ENCODE results near the gene AURKB.
A peak's percentile ranks its signal among the peaks of the same experiment; 100 is the strongest.
"Not testable (repeated sequence)": the region's sequence is repeated elsewhere in the genome, so short reads cannot be mapped to it uniquely, and the experiment has no call there.

The AURKB gene

GRCh38 chr17:8187517-8188262, 22.7 kb downstream of the AURKB start:
- DNase-seq = peak; percentile 93

GRCh38 chr17:8186787-8187516, 23.4 kb downstream of the AURKB start:
- peak; percentile 93 for DNase-seq

DNA sequence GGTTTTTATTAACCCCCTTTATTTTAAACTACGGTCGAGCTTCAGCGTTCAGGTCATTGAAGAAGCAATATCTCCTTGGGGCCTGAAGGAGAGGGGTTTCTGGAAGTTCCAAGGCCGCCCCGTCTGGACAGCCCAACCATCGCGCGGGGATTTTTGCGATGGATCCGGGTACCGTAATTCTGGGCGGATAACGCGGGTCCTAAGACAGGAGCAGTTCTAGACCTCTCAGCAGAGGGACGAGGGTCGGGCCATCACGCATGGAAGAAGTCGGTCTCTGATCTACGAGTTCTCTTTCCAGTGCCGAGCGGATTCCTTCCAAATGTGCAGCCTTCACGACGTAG, 24.0 kb downstream of the AURKB start:
- DNase-seq = no peak

DNA sequence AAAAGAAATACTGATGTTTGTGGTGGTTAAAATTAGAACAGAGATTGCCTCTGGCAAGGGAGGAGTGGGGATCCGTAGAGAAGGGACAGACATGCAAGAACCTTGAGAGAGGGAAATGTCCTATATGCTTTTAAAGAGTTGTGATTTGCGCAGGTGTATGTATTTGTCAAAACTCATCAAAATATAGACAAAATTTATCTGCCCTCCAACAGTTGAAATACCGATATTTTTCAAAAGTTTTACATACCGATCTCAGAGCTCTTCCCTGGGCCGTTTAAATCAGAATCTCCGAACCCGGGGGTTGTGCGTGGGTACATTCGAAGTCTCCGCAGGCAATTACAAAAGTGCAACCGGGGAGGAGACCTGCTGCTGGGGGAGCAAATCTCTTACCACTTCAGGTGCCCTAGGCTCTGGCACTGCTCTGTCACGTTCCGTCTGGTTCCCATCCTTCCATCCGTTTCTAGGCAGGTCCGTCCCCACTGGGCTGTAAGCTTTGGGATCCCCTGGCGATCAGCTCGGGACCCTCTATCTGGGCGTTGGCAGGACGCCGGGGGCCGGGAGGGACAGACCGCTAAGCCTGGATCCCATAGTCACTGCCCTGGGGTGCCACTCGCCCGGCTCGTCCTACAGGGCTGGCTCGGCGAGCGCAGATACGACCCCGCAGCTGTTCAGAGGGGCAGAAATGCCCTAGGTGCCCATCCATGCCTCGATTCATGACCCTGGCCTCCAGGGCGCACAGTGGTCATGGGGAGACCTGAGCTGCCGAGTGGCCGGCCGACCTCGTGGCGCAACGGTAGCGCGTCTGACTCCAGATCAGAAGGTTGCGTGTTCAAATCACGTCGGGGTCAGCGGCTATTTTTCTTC, 24.6 kb downstream of the AURKB start:
- DNase-seq = peak; percentile 93

GRCh38 chr17:8176998-8177731, 33.2 kb downstream of the AURKB start:
- DNase-seq = no peak

GRCh38 chr17:8176197-8176940, 34.0 kb downstream of the AURKB start, which contains the start of gene TMEM107:
TSS of gene TMEM107 (minus strand) at chr17:8176380. CDS start at chr17:8176286, 94 bp downstream.
- peak; percentile 91 for DNase-seq

DNA sequence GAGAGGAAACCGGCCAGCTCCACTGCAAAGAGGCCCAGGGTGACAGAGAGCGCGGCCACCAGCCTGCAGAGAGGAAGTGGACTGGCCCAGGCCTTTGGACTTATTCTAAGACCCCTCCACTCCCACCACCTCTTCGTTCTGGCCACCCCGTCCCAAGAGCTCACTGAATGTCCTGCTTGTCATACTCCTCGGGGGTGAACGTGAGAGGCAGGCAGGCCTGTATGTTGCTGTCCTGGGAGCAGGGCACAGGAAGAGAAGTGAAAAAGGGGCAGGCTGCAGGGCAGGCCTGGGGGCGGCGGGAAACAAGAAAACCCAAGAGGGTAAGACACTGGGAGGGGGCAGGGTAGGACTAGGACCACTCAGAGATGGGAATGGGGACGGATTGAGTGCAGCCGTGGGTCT, 34.6 kb downstream of the AURKB start:
- no peak for DNase-seq

GRCh38 chr17:8173871-8174322, 36.5 kb downstream of the AURKB start:
- DNase-seq = no peak

DNA sequence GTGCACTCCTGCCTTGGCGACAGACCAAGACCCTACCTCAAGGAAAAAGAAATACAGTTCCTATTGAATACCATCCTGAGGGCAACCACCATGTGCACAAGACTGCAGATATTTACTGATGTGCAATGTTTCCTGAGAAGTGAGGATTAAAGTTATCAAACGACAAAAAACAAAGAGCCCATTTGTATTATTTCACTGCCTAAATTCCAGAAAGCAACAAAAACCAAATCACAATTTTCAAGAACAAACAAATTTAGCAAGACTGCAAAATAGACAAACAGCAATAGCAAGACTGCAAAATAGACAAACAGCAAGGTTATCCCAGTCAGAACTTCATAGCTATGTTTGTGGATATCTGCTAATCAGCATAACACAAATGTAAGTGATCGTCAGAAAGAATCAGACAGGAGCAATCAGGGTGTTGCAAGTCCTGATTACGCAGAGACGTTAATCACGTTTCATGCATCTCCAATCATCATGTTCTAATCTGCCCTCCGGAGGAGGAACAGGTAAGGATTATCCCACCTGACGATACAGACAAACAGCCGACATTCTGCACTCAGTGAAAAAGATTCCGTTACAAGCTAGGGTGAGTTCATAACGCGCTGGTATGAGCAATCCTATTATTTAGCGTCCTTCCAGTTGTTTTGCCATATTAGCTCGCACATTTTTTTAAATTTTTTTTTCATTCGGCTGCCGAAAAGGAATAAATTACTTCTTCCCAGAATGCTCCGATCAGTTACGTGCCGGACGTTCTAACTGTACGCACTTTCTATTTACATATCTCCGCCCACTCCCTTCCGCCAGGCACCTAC, 37.1 kb downstream of the AURKB start:
- peak; percentile 92 for DNase-seq

DNA sequence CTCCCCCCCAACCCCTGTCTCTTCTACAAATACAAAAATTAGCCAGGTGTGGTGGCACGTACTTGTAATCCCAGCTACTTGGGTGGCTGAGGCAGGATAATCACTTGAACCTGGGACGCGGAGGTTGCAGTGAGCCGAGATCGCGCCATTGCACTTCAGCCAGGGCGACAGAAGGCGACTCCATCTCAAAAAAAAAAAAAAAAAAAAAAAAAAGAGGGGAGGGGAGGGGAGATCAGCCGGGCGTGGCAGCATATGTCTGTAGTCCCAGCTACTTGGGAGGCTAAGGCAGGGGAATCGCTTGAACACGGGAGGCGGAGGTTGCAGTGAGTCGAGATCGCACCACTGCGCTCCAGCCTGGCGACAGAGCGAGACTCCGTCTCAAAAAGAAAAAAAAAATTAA, 40.2 kb downstream of the AURKB start:
- not testable (repeated sequence) for DNase-seq

- DNase-seq = no peak
Observed at GRCh38 chr17:8167526-8167925, 42.8 kb downstream of the AURKB start.

GRCh38 chr17:8166731-8167130, 43.6 kb downstream of the AURKB start:
- DNase-seq = no peak

- no peak for DNase-seq
Observed at GRCh38 chr17:8164815-8165131, 45.6 kb downstream of the AURKB start.

DNA sequence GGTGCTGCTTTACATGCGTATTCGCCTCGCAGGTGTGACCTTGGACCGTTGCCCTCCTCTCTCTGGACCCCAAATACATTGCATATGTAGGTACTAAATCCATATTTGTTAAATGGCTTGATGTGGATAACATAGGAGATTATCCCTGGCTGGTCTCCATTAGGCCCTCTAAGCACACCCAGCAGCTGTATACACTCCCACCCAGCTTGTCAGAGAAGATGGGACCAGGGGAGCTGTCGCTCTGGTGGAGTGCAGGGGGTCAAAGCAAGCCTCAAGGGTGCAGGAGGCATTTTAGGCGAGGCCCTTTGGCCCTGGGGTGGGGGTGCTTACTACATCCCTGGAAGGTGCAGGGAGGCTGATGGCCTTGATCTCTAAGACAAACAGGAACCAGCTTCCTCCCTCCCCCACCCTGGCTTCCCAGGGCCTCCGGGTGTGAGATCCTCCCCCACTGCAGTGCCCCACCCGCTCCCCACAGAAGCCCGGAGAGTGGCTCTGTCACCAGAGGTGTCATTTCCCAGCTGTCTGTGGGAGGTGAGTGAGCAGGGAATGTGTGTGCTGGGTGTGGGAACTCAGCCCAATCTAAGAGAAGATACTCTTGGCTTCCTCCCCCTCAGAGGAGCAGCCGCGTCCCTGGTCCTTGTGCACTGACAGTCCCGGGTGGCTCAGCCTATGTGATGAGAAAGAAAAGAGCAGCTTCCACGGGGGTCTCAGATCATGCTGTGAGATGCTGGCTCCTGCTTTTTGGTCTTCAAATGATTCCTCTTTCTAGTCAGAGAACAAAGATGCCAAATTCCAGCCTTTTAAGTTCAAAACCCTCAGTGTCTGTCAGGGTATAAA, 46.2 kb downstream of the AURKB start:
- DNase-seq = peak; percentile 87

GRCh38 chr17:8162997-8163977, 47.1 kb downstream of the AURKB start:
- peak; percentile 24 for DNase-seq

DNA sequence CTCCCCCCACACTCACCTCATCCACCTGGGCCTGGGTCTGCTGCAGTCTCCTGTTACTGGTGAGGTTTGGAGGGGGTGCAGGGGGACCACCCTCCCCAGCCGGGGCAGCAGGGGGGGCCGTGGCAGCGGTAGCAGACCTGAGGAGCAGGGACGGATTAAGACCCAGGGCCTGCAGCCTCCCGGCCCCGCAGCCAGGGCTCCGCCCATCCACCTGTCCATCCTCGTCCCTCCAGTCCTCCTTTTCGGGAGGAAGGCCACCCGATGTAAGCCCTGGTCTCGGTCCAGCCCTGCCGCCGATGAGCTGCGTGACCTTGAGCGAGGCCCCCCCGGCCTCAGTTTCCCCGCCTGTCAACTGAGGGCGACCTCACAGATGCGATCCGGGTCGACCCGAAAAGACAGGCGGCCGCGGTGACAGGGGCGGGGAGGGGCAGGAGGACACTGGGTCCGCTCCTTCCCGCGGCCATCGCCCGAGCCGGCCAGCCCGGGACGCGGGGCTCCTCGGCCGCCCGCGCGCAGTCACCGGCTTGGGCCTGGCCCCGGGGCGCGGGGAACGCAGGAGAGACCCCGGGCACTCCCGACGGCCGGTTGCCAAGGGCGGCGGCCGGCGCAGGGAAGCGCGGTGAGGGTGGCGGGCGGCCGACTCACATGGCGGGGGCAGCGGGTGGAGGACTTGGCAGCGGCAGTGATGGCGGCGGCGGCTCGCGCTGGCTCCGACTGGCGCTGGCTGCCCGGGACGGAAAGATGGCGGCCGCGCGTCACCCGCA, 48.0 kb downstream of the AURKB start, which contains the start of gene VAMP2:
Gene VAMP2, minus strand, starts transcription at position 716 of the 764 bp plus-strand sequence. Its CDS starts 69 bp downstream, at position 647.
- peak; percentile 86 for DNase-seq

DNA sequence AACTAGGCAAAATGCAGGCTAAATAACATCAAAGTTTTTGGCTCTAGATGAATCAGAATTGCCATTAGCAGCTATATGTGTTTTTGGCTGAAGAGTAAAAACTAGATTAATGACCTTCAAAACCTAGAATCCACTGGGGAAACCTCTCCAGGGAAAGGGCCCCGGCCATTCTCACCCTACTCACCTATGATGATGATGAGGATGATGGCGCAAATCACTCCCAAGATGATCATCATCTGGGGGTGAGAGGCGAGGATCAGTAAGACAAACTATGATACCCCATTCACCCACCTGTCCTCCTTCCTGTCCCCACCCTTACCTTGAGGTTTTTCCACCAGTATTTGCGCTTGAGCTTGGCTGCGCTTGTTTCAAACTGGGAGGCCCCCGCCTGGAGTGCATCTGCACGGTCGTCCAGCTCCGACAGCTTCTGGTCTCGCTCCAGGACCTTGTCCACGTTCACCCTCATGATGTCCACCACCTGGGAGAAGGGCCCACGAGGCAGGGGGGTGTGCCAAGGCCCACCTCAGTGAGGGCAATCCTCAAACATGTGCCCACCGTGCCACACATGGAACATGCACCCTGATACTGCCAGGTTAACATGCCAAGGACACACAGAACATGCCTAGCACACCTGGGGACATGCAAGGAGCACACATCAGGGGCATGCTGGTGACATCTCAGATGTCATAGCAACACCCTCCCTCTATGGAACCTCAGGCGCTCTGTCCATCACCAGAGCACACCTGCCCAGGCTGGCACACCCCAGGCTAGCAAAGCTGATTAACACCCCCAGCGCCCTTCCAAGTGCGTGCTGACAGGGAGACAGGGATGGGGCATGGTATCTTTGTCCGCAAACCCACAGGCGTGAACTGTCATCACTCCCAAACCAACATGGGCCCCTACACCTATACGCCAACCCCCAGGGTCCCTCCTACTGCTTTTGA, 48.8 kb downstream of the AURKB start:
- peak; percentile 40 for DNase-seq

Measured in CD4-positive, alpha-beta T cell treated with Interleukin-10 for 1 hour (primary cell).